Muscle of leg (tissue), 11 donors: ENCODE results near the gene NPSR1. TPM values are rescaled to one million over a fixed set of nuclear protein-coding genes. Genes with fewer than 3 reads are reported as not detected.
A peak's percentile ranks its signal among the peaks of the same experiment; 100 is the strongest.
"Not testable (repeated sequence)": the region's sequence is repeated elsewhere in the genome, so short reads cannot be mapped to it uniquely, and the experiment has no call there.

ENCODE experiments used
- DNase-seq: peaks from one replicate; pipeline ENCODE4 v3.0.0; 2013
- H3K27ac ChIP-seq: one replicate; pipeline ENCODE4 v1.5.1; 2013; ENCODE audit warnings: mild to moderate bottlenecking, low read length, control low read depth
- H3K27me3 ChIP-seq: one replicate; pipeline ENCODE4 v1.6.1; 2013; ENCODE audit warnings: low read length; ENCODE audit not compliant: control insufficient read depth, insufficient read depth
- H3K36me3 ChIP-seq: one replicate; pipeline ENCODE4 v1.6.1; 2013; ENCODE audit warnings: low read length; ENCODE audit not compliant: control insufficient read depth, insufficient read depth
- H3K4me1 ChIP-seq: one replicate; pipeline ENCODE4 v1.6.1; 2013; ENCODE audit warnings: low read length; ENCODE audit not compliant: control insufficient read depth, insufficient read depth
- H3K4me3 ChIP-seq: one replicate; pipeline ENCODE4 v1.5.1; 2013; ENCODE audit warnings: low read length, control low read depth
- H3K9me3 ChIP-seq: replicated peaks from 2 replicates; pipeline ENCODE4 v1.6.1; 2013; ENCODE audit warnings: low read depth, low read length; ENCODE audit not compliant: control insufficient read depth
- WGBS: methylation state at CpG from one replicate; pipeline ENCODE4 v1.1.5; 2013; ENCODE audit warnings: missing lambda C conversion rate; ENCODE audit not compliant: insufficient coverage; 5-methylcytosine and 5-hydroxymethylcytosine counted together
- polyA plus RNA-seq, 8 donors: library from polyadenylated mRNA; unstranded; fragments of 120-200 nt; gene quantifications; one replicate each; pipeline versions ENCODE4 v1.2.1 to v1.2.3, GENCODE V29; 2013; ENCODE audit warnings: inconsistent platforms in 1 of 8, low replicate concordance in 1 of 8; ENCODE audit not compliant: insufficient read length in 8 of 8, insufficient read depth in 1 of 8
- total RNA-seq: library from RNA; stranded (reverse); fragments of 120-200 nt; gene quantifications from one replicate; pipeline ENCODE4 v1.2.4, GENCODE V29; 2013

The NPSR1 gene
- total and polyA plus RNA-seq, 9 donors, result 0.10 to 3.0 (median 1.8) TPM

DNA sequence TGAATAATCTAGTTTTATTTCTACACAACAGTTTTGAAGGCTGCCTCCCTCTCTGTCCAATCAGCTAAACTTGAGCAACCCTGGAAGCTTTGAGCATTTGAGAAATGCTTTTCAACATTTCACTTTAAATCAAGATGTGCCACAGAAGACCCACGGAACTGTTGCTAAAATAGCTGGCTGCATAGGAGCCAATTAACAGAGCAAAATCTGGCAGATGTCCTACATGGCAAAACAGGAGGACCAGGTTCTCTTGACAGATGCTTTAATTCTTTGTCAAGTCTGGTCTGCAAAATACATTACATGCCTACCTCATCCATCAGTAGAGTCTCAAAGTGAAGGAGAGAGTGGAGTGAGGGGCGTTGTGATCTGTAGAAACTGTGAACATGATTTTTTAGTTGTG lies 193.4 kb downstream of the NPSR1 start:
- 33% methylated on average over 1 of the region's 2 CpGs for WGBS
- no peak for DNase-seq
- Histone ChIP-seq H3K4me3 (no peak overlapping the region), H3K36me3 (no peaks in the 10 kb centered on the region), H3K27ac (no peak overlapping the region), H3K9me3 (no peaks in the 10 kb centered on the region), H3K27me3 (no peaks in the 10 kb centered on the region), H3K4me1 (no peaks in the 10 kb centered on the region)

DNA sequence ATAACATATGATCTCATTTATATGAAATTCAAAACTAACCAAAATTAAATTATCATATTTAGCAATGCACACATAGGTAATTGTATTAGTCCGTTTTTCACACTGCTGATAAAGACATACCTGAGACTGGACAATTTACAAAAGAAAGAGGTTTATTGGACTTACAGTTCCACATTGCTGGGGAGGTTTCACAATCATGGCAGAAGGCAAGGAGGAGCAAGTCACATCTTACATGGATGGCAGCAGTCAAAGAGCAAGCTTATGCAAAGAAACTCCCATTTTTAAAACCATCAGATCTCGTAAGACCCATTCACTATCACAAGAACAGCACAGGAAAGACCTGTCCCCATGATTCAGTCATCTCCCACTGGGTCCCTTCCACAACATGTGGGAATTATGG lies 200.4 kb downstream of the NPSR1 start:
- H3K9me3 ChIP-seq, DNase-seq, H3K36me3 ChIP-seq, H3K4me1 ChIP-seq, H3K27me3 ChIP-seq, H3K27ac ChIP-seq, H3K4me3 ChIP-seq: not testable (repeated sequence)
- WGBS, result no CpG with 5 or more reads among the region's 2 CpGs

DNA sequence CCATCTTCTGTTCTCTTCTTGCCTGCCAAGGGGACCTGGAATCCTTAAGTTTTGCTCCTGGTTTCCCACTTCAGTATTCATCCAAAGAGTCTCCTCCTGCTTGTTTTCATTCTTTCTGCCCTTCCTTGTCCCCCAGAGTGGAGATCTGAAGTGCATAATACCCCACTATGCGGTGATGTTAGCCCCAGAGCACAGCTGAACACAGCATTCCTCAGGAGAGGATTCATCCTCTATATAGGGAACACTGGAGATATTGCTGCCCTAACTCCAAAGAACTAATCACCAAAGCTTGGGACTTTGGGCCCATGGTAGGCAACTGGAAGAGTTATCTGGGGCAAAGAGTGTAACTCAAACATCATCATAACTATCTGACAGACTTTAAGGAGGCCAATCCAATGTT lies 201.3 kb downstream of the NPSR1 start:
- not testable (repeated sequence) for H3K36me3 ChIP-seq, DNase-seq, H3K9me3 ChIP-seq, H3K4me1 ChIP-seq, H3K4me3 ChIP-seq, H3K27ac ChIP-seq, H3K27me3 ChIP-seq
- no CpG with 5 or more reads among the region's 1 CpG for WGBS

DNA sequence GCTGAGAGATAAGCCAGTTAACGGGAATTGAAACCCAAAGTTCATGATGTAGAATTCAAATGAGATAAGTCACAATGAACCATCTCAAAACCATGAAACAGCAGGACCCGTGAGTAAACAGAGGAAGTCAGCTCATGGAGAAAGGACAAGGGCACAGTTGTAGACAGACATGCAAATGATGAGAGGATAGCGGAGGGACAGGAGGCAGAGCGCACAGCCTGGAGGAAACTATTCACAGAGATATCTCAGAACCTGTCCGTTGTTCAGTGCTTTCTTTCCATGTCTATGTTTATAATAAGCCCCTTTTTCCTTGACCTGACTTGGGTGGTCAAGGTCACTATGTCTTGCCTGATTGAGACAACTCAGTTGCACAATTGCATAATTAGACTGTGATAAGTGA lies 208.2 kb downstream of the NPSR1 start:
- H3K4me1 ChIP-seq, H3K9me3 ChIP-seq, DNase-seq, H3K36me3 ChIP-seq, H3K27me3 ChIP-seq, H3K4me3 ChIP-seq, H3K27ac ChIP-seq: not testable (repeated sequence)
- no CpG with 5 or more reads among the region's 5 CpGs for WGBS

DNA sequence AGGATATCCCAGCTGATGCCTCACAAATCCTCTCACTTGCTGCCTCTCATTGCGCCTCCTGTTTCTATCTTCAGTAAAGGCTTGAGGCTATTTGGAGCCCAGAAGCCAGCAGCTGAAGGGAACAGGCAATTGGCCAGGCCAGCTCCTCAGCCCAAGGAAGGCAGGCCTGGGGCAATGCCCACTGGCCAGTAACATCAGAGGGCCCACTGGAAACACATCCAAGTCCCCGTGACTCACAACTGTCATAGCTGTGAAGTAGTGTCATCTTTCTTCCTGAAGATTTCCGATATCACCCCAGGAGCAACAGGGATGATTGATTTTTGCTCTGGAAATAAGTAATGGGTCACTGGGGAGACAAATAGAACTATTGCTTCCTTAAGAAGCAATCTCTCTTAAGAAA lies 209.3 kb downstream of the NPSR1 start:
- H3K4me3 ChIP-seq, H3K36me3 ChIP-seq, H3K9me3 ChIP-seq, H3K27me3 ChIP-seq, DNase-seq, H3K4me1 ChIP-seq: not testable (repeated sequence)
- no CpG with 5 or more reads among the region's 3 CpGs for WGBS
- peak overlapping the region; percentile 20 for H3K27ac ChIP-seq

DNA sequence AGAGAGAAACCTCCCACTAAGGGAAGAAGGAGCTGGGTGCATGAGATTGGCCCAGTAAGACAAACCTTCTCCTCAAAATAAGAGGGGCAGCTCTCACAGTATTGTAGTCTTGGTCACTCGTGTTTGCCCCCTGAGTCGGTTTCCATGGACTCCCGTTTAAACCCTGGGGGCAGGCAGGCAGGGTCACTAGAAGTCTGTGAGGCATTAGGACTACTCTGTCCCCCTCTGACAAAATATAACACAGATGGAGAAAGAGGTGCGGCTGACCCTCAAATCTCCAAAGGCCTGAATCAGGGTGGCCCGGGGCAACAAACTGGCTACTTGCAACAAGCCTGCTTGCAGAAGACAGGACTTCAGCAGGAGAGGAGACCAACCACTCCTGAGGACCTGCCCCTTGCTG lies 210.6 kb downstream of the NPSR1 start:
- not testable (repeated sequence) for H3K4me1 ChIP-seq, H3K36me3 ChIP-seq, H3K9me3 ChIP-seq, H3K27me3 ChIP-seq, H3K27ac ChIP-seq, H3K4me3 ChIP-seq, DNase-seq
- WGBS, result 82% methylated on average over 2 of the region's 5 CpGs

DNA sequence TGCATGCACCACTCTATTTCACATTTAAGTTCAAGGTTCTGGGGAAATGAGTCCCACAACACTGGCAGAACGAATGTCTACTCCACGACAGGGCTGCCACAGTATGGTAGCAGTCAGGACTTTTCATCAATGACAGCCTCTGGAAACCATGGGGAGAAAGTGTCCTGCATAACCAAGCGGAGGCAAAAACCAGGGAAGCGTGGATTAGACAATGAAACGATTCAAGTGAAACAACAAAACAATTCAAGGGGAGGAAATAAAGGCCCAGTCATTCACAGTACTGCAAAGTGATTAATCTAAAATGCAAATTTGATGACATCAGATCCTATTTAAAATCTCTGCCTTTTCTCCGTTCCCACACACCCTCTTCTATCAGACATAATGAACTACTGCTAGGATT lies 211.0 kb downstream of the NPSR1 start:
- Histone ChIP-seq H3K9me3 (no peaks in the 10 kb centered on the region), H3K36me3 (no peaks in the 10 kb centered on the region), H3K4me1 (no peaks in the 10 kb centered on the region), H3K27ac (no peak overlapping the region), H3K4me3 (no peak overlapping the region), H3K27me3 (no peaks in the 10 kb centered on the region)
- no peak for DNase-seq
- 94% methylated on average over 5 of the region's 6 CpGs for WGBS

DNA sequence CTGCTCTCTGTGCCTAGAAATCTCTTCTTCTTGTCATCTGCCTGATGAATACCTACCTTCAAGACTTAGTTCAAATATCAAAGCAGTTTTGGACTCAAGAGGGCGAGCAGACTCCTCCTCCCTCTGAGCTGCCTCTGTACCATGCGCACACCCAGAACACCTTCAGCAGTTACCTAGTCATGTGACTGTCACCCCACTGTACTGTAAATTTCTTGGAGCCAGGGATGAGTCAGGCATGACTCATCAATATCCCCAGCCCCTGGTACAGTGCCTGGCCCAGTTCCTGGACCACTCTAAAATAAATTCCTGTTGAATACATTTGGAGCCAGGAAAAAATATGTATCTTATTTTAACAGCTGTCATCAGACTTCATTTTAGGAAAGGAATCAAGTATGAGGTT lies 212.0 kb downstream of the NPSR1 start:
- not testable (repeated sequence) for H3K4me1 ChIP-seq, H3K27me3 ChIP-seq, H3K9me3 ChIP-seq, H3K4me3 ChIP-seq, H3K27ac ChIP-seq, H3K36me3 ChIP-seq, DNase-seq
- no CpG with 5 or more reads among the region's 2 CpGs for WGBS

DNA sequence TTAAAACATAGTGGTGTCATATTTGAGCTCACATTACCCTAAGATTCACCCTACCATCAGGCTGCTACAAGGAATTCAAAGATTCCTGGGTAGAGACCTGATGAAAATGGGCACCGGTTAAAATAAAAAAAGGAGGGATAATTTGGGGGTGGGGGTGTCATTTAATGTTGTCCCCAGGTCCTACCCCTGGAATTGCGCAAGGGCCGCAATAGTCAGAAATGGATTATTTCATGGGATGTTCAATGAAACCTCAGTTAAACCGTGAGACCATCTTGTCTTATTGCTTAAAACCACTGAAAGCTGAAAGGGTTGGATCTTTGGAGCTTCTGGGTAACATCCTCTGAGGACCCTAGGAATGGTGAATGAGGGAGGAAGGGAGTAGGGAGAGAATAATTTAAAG lies 216.3 kb downstream of the NPSR1 start:
- not testable (repeated sequence) for H3K9me3 ChIP-seq, H3K4me1 ChIP-seq, DNase-seq, H3K36me3 ChIP-seq, H3K27me3 ChIP-seq, H3K27ac ChIP-seq, H3K4me3 ChIP-seq
- 100% methylated on average over 1 of the region's 4 CpGs for WGBS

DNA sequence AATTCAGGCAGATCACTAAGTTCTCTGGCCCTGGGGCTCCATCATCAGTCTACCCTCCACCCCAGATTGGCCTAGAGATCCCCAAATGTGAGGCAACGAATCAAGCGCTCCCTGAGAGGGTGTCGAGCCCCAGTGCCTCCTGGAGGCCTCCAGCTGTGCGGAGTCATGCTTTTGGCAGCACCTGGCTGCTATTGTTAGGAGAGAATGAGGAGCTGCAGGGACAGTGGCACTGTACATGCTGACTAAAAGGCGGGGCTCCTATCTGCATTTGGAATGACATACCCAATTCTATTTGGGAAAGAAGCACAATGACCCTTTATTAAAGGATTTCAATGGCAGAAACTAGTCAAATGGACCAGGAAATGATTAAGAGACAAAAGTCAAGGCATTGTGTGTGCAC lies 217.5 kb downstream of the NPSR1 start:
- no peak for DNase-seq
- Histone ChIP-seq H3K9me3 (no peaks in the 10 kb centered on the region), H3K27ac (no peak overlapping the region)

DNA sequence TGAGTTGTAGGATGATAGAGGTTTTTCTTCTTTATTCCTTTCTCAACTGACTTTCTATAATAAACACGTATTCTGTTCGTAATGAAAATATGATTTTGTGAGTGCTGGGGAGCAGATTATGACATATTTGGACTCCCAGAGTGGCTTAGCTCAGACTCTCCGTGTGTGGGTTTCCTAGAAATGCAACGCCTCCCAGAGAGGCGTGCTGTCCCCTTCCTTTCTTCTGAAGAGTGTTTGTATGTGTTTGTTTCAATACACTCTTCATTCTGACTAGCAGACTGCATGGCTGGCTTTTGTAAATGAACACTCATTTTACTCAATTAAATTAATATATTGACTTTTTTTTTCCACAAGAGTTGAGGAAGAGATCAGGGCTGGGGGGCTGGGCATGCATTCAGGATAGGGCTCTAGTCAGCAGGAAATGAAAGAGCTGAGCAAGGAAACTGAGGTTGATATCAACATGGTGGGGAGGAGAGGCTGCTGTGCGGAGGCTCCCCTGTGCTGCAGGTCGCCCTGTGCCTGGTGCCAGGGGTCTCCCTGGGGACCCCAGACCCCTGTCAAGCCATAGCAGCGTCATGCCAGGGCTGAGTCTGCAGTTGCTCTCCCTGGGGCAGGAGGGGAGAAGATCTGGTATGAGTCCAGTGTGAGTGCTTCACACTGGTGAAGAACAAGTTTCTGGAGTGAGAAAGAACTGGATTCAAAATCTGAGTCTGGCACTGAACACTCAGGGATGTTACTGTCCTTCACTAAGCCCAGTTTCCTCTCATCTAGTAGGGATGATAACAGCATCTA lies 221.1 kb downstream of the NPSR1 start:
- not testable (repeated sequence) for H3K9me3 ChIP-seq, H3K36me3 ChIP-seq, H3K27me3 ChIP-seq, DNase-seq, H3K27ac ChIP-seq, H3K4me3 ChIP-seq, H3K4me1 ChIP-seq
- 20% methylated on average over 1 of the region's 8 CpGs for WGBS

More for the DNA sequence above, 217.5 kb downstream of the NPSR1 start:
- Histone ChIP-seq H3K27me3 (no peaks in the 10 kb centered on the region), H3K4me3 (no peak overlapping the region), H3K36me3 (no peaks in the 10 kb centered on the region), H3K4me1 (no peaks in the 10 kb centered on the region)
- WGBS, result no CpG with 5 or more reads among the region's 5 CpGs
